Measurements from ENCODE around the gene SNX10.

DNA sequence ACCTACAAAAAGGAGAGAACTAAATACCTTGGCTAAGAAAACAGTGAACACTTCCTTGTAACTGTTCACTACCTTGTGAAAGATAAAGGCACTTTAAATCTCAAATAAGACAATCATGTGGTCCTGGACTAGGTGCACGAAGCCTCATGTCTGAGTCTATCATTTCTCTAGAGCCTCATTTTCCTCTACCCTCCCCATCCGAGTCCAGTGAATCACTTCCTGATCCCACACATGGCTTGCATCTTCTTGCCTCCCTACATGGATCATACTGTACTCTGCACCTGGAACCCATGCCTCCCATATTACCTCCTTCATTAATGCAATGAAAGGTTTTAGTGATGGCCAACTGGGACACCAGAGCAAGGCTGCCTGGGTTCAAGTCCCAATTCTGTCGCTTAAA is 34.5 kb downstream of the SNX10 start:
- TF ChIP-seq, protein P1, sequence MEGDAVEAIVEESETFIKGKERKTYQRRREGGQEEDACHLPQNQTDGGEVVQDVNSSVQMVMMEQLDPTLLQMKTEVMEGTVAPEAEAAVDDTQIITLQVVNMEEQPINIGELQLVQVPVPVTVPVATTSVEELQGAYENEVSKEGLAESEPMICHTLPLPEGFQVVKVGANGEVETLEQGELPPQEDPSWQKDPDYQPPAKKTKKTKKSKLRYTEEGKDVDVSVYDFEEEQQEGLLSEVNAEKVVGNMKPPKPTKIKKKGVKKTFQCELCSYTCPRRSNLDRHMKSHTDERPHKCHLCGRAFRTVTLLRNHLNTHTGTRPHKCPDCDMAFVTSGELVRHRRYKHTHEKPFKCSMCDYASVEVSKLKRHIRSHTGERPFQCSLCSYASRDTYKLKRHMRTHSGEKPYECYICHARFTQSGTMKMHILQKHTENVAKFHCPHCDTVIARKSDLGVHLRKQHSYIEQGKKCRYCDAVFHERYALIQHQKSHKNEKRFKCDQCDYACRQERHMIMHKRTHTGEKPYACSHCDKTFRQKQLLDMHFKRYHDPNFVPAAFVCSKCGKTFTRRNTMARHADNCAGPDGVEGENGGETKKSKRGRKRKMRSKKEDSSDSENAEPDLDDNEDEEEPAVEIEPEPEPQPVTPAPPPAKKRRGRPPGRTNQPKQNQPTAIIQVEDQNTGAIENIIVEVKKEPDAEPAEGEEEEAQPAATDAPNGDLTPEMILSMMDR (IDR thresholded peaks at IDR 0.05; ENCODE audit: low read length) = no peak
- TF ChIP-seq EZH2 (optimal IDR thresholded peaks at IDR 0.05; ENCODE audit: low read depth, low read length) = no peak
- no peak for TF ChIP-seq EZH2phosphoT487 (IDR thresholded peaks at IDR 0.05; ENCODE audit: low read length)
